CD14-positive monocyte (primary cell): ENCODE data around the gene TUSC1. TPM values are rescaled to one million over a fixed set of nuclear protein-coding genes. Genes with fewer than 3 reads are reported as not detected.

Experiments
- DNase-seq, 3 donors: peaks; one replicate each; pipeline ENCODE4 v3.0.0-alpha.2; 2011 to 2022
- H2AFZ ChIP-seq: 2 replicates; pipeline ENCODE4 v1.6.0; 2012; ENCODE audit warnings: mild to moderate bottlenecking, low read depth, low read length, inconsistent platforms; ENCODE audit not compliant: insufficient read depth, poor library complexity, severe bottlenecking
- H3K27ac ChIP-seq, 2 donors: 1 replicate in 1 of 2; 2 replicates in 1 of 2; pipeline ENCODE4 v1.5.1; 2012 to 2013; ENCODE audit warnings: low read length in 2 of 2, control low read depth in 1 of 2, inconsistent platforms in 1 of 2, low read depth in 1 of 2, mild to moderate bottlenecking in 1 of 2
- H3K27me3 ChIP-seq, 2 donors: one replicate each; pipeline versions ENCODE4 v1.6.0 to v1.6.1; 2011 to 2013; ENCODE audit warnings: low read length in 2 of 2; ENCODE audit not compliant: control insufficient read depth in 2 of 2, insufficient read depth in 2 of 2
- H3K36me3 ChIP-seq, 2 donors: replicated peaks in 1 of 2; 1 replicate in 1 of 2; 2 replicates in 1 of 2; pipeline versions ENCODE4 v1.5.1 to v1.6.1; 2012 to 2013; ENCODE audit warnings: low read length in 2 of 2, control low read depth in 1 of 2, inconsistent platforms in 1 of 2, mild to moderate bottlenecking in 1 of 2; ENCODE audit not compliant: insufficient read depth in 2 of 2, control insufficient read depth in 1 of 2
- H3K4me1 ChIP-seq, 2 donors: 1 replicate in 1 of 2; 2 replicates in 1 of 2; pipeline versions ENCODE4 v1.5.1 to v1.6.1; 2012 to 2013; ENCODE audit warnings: low read length in 2 of 2, control low read depth in 1 of 2, inconsistent platforms in 1 of 2, mild to moderate bottlenecking in 1 of 2, moderate library complexity in 1 of 2; ENCODE audit not compliant: insufficient read depth in 2 of 2, control insufficient read depth in 1 of 2
- H3K4me2 ChIP-seq: replicated peaks from 2 replicates; pipeline ENCODE3; 2012; ENCODE audit warnings: low read length, moderate library complexity, mild to moderate bottlenecking; ENCODE audit not compliant: poor library complexity, severe bottlenecking; ENCODE audit errors: extremely low read depth
- H3K4me3 ChIP-seq, 3 experiments: fragments of 200-600 bp in 1 of 3; sonication (generic) in 1 of 3; replicated peaks in 1 of 3; 1 replicate in 2 of 3; 2 replicates in 1 of 3; pipeline ENCODE4 v1.5.1; 2011 to 2013; ENCODE audit warnings: low read length in 3 of 3, mild to moderate bottlenecking in 3 of 3, control low read depth in 2 of 3, low read depth in 2 of 3, inconsistent platforms in 1 of 3, moderate library complexity in 1 of 3
- H3K79me2 ChIP-seq: 2 replicates; pipeline ENCODE4 v1.6.0; 2012; ENCODE audit warnings: mild to moderate bottlenecking, control low read depth, inconsistent platforms, low read length, moderate library complexity; ENCODE audit not compliant: insufficient read depth
- H3K9ac ChIP-seq: 2 replicates; pipeline ENCODE4 v1.6.0; 2017; ENCODE audit warnings: low read length, mild to moderate bottlenecking; ENCODE audit not compliant: insufficient read depth, poor library complexity, severe bottlenecking
- H3K9me3 ChIP-seq, 2 donors: replicated peaks in 1 of 2; 1 replicate in 1 of 2; 2 replicates in 1 of 2; pipeline versions ENCODE4 v1.5.1 to v1.6.1; 2012 to 2013; ENCODE audit warnings: low read length in 2 of 2, control low read depth in 1 of 2; ENCODE audit not compliant: control insufficient read depth in 1 of 2, insufficient read depth in 1 of 2
- H4K20me1 ChIP-seq: 2 replicates; pipeline ENCODE4 v1.6.0; 2012; ENCODE audit warnings: mild to moderate bottlenecking, low read length, control low read depth, moderate library complexity; ENCODE audit not compliant: insufficient read depth
- H3K27ac Mint-ChIP-seq, 7 donors: one replicate each; pipeline ENCODE4 v1.8.0; 2020; ENCODE audit warnings: mild to moderate bottlenecking in 7 of 7, mixed read lengths in 7 of 7, moderate library complexity in 6 of 7, inconsistent platforms in 2 of 7
- H3K27me3 Mint-ChIP-seq, 3 donors: one replicate each; pipeline ENCODE4 v1.8.0; 2021 to 2022; ENCODE audit warnings: low read depth in 3 of 3, mild to moderate bottlenecking in 3 of 3, mixed read lengths in 3 of 3, moderate library complexity in 3 of 3, inconsistent platforms in 1 of 3
- H3K36me3 Mint-ChIP-seq, 2 donors: one replicate each; pipeline ENCODE4 v1.8.0; 2020; ENCODE audit warnings: mixed read lengths in 2 of 2, inconsistent platforms in 1 of 2, mild to moderate bottlenecking in 1 of 2
- H3K4me1 Mint-ChIP-seq: one replicate; pipeline ENCODE4 v1.8.0; 2020; ENCODE audit warnings: mild to moderate bottlenecking, mixed read lengths
- H3K4me3 Mint-ChIP-seq, 2 donors: one replicate each; pipeline ENCODE4 v1.8.0; 2020; ENCODE audit warnings: mild to moderate bottlenecking in 2 of 2, mixed read lengths in 2 of 2, moderate library complexity in 1 of 2
- H3K9me3 Mint-ChIP-seq, 7 donors: one replicate each; pipeline ENCODE4 v1.8.0; 2020 to 2022; ENCODE audit warnings: mixed read lengths in 7 of 7, mild to moderate bottlenecking in 6 of 7, moderate library complexity in 6 of 7, inconsistent platforms in 2 of 7
- WGBS: methylation state at CpG from one replicate; pipeline ENCODE4 v1.1.5; 2013; ENCODE audit warnings: missing lambda C conversion rate; ENCODE audit not compliant: insufficient coverage; 5-methylcytosine and 5-hydroxymethylcytosine counted together
- intact Hi-C, 2 donors: fragments of 100-400 bp; cut with micrococcal nuclease; formaldehyde crosslinking; loops; one replicate each; pipeline versions ENCODE4 v1.15.0 to v1.15.1; 2023
- polyA plus RNA-seq, 3 donors: library from polyadenylated mRNA; depleted of rRNA in 1 of 3; unstranded in 2 of 3; stranded (reverse) in 1 of 3; fragments of 300-500 nt in 2 of 3; fragments of >200 nt in 1 of 3; fragmentation: Illumina TruSeq in 2 of 3; gene quantifications; 1 replicate in 2 of 3; 2 replicates in 1 of 3; pipeline ENCODE4 v1.2.3, GENCODE V29; 2012 to 2021
- TF ChIP-seq, protein P1 (sequence below): fragments of 200-600 bp; IDR thresholded peaks from one replicate; pipeline ENCODE4 v1.8.0; 2022; ENCODE audit warnings: antibody characterized with exemption, mild to moderate bottlenecking

Gene TUSC1
- polyA plus RNA-seq, 3 donors, result 0.29 to 1.8 (median 0.87) TPM

DNA sequence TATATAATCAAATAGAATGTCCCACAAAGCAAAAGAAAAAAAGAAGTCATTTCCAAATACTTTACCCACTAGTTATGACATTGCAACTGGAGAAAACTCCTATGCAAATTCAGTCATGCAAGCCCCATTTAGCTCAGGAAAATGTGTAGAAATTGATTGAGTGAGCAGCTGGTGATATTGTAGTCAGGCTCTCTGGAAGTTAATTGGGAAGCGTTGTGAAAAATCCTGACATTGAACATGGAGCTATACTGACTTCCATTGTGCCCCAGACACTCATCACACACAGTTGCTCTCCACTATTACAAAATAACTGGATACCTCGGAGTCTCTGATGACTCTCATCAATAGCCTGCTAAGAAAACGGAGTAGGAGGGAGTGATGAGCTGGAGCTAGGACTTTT is 49.0 kb downstream of the TUSC1 start:
- intact Hi-C loops, result no loop called here
- H3K27ac Mint-ChIP-seq, result no peak overlapping the region
- WGBS, result no CpG with 5 or more reads among the region's 3 CpGs

More for the DNA sequence above, 49.0 kb downstream of the TUSC1 start:
- Histone ChIP-seq H4K20me1 (no peaks in the 10 kb centered on the region), H3K4me3 (no peak overlapping the region), H3K4me1 (no peaks in the 10 kb centered on the region), H3K36me3 (no peaks in the 10 kb centered on the region), H3K27ac (no peak overlapping the region), H3K79me2 (no peaks in the 10 kb centered on the region), H3K9me3 (no peaks in the 10 kb centered on the region), H3K27me3 (no peaks in the 10 kb centered on the region), H2AFZ (no peak overlapping the region), H3K4me2 (no peak overlapping the region), H3K9ac (no peak overlapping the region)
- no peak overlapping the region for H3K4me3 Mint-ChIP-seq
- no peaks in the 10 kb centered on the region for H3K27me3 Mint-ChIP-seq
- TF ChIP-seq, protein P1, sequence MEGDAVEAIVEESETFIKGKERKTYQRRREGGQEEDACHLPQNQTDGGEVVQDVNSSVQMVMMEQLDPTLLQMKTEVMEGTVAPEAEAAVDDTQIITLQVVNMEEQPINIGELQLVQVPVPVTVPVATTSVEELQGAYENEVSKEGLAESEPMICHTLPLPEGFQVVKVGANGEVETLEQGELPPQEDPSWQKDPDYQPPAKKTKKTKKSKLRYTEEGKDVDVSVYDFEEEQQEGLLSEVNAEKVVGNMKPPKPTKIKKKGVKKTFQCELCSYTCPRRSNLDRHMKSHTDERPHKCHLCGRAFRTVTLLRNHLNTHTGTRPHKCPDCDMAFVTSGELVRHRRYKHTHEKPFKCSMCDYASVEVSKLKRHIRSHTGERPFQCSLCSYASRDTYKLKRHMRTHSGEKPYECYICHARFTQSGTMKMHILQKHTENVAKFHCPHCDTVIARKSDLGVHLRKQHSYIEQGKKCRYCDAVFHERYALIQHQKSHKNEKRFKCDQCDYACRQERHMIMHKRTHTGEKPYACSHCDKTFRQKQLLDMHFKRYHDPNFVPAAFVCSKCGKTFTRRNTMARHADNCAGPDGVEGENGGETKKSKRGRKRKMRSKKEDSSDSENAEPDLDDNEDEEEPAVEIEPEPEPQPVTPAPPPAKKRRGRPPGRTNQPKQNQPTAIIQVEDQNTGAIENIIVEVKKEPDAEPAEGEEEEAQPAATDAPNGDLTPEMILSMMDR, result no peak
- no peak for DNase-seq
- peaks cover 0 to 3% (median 0%) of the 10 kb centered on the region in 7 donors for H3K9me3 Mint-ChIP-seq
- H3K36me3 Mint-ChIP-seq, result no peaks in the 10 kb centered on the region
- H3K4me1 Mint-ChIP-seq, result no peaks in the 10 kb centered on the region
